PC-9 (cell line): ENCODE results near the gene FAM209A. TPM values are rescaled to one million over a fixed set of nuclear protein-coding genes. Genes with fewer than 3 reads are reported as not detected.
A peak's percentile ranks its signal among the peaks of the same experiment; 100 is the strongest.
"Not testable (repeated sequence)": the region's sequence is repeated elsewhere in the genome, so short reads cannot be mapped to it uniquely, and the experiment has no call there.

Experiments
- Bru-seq: library from RNA; stranded (reverse); fragments of 400-500 nt; gene quantifications from one replicate; lab custom pipeline; 2021; lab: Mats Ljungman, UMichigan
- BruChase-seq, 2 experiments: library from RNA; stranded (reverse); fragments of 400-500 nt; gene quantifications; one replicate each; lab custom pipeline; 2021; lab: Mats Ljungman, UMichigan
- BruUV-seq: library from RNA; stranded (reverse); fragments of 400-500 nt; replicated peaks from 2 replicates; lab custom pipeline; 2021; lab: Mats Ljungman, UMichigan
- CTCF ChIA-PET: fragments of 300-600 bp; sonication (Branson Sonifier 250); formaldehyde crosslinking; loops from one replicate; lab custom pipeline; 2022; ENCODE audit warnings: antibody characterized with exemption; lab: Charles Lee
- POLR2A ChIA-PET: fragments of 300-600 bp; sonication (Branson Sonifier 250); formaldehyde crosslinking; loops from one replicate; lab custom pipeline; 2022; ENCODE audit warnings: antibody characterized with exemption; ENCODE audit not compliant: unreplicated experiment; lab: Charles Lee
- DNase-seq, 2 experiments: peaks; one replicate each; pipeline versions ENCODE4 v3.0.0 to v3.0.0-alpha.2; 2015 to 2022; ENCODE audit warnings: mixed read lengths in 1 of 2
- H2AFZ ChIP-seq: fragments of 200-600 bp; sonication (generic); 2 replicates; pipeline ENCODE4 v1.8.1; 2017; ENCODE audit warnings: antibody characterized with exemption
- H3F3A ChIP-seq: fragments of 200-600 bp; sonication (generic); 2 replicates; pipeline ENCODE4 v1.8.1; 2017; ENCODE audit warnings: antibody characterized with exemption, mild to moderate bottlenecking, low read depth; ENCODE audit not compliant: insufficient read depth
- H3K27ac ChIP-seq: fragments of 200-600 bp; sonication (generic); 2 replicates; pipeline ENCODE4 v1.6.1; 2016; ENCODE audit warnings: mixed run types
- H3K27me3 ChIP-seq: fragments of 200-600 bp; sonication (generic); 2 replicates; pipeline ENCODE4 v1.6.1; 2016; ENCODE audit warnings: low read depth, mixed run types; ENCODE audit not compliant: insufficient read depth
- H3K36me3 ChIP-seq: fragments of 200-600 bp; sonication (generic); 2 replicates; pipeline ENCODE4 v1.6.1; 2016; ENCODE audit warnings: low read depth, mixed run types
- H3K4me1 ChIP-seq: fragments of 200-600 bp; sonication (generic); replicated peaks from 2 replicates; pipeline ENCODE4 v1.6.1; 2016; ENCODE audit warnings: mixed run types; ENCODE audit not compliant: insufficient read depth
- H3K4me2 ChIP-seq: fragments of 200-600 bp; sonication (generic); 2 replicates; pipeline ENCODE4 v1.6.1; 2017; ENCODE audit warnings: mixed run types
- H3K4me3 ChIP-seq: fragments of 200-600 bp; sonication (generic); 2 replicates; pipeline ENCODE4 v1.6.1; 2016; ENCODE audit warnings: mixed run types
- H3K79me2 ChIP-seq: fragments of 200-600 bp; sonication (generic); 2 replicates; pipeline ENCODE4 v1.6.1; 2017; ENCODE audit warnings: low read depth, mixed run types
- H3K9me2 ChIP-seq: fragments of 200-600 bp; sonication (generic); 2 replicates; pipeline ENCODE4 v1.8.1; 2017; ENCODE audit warnings: mild to moderate bottlenecking; ENCODE audit not compliant: insufficient read depth
- H3K9me3 ChIP-seq: fragments of 200-600 bp; sonication (generic); 2 replicates; pipeline ENCODE4 v1.8.1; 2016; ENCODE audit warnings: low read depth; ENCODE audit not compliant: insufficient read depth
- H4K20me1 ChIP-seq: fragments of 200-600 bp; sonication (generic); 2 replicates; pipeline ENCODE4 v1.8.1; 2017; ENCODE audit not compliant: insufficient read depth
- CTCF ChIP-seq: fragments of 200-600 bp; sonication (generic); conservative IDR thresholded peaks from 2 replicates; pipeline ENCODE4 v1.6.1; 2017; ENCODE audit warnings: mixed run types, antibody characterized with exemption, mild to moderate bottlenecking, moderate library complexity
- EZH2 ChIP-seq: fragments of 200-600 bp; sonication (generic); IDR thresholded peaks from 2 replicates; pipeline ENCODE4 v1.8.0; 2017; ENCODE audit warnings: antibody characterized with exemption, low read depth
- intact Hi-C: fragments of 100-400 bp; cut with micrococcal nuclease; formaldehyde crosslinking; loops from one replicate; pipeline ENCODE4 v1.10.0; 2022; ENCODE audit not compliant: unreplicated experiment
- long read RNA-seq: library from polyadenylated mRNA; stranded (forward); transcript quantifications from one replicate; pipeline ENCODE4 v2.0.0, GENCODE V29; 2022
- total RNA-seq: library from RNA; stranded (reverse); gene quantifications from 2 replicates; pipeline ENCODE4 v1.2.3, GENCODE V29; 2021

The FAM209A gene, protein sequence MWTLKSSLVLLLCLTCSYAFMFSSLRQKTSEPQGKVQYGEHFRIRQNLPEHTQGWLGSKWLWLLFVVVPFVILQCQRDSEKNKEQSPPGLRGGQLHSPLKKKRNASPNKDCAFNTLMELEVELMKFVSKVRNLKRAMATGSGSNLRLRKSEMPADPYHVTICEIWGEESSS
- total RNA-seq (not detected in 2 replicates), Bru-seq, nascent RNA (percentile 37 among the genes with signal in this experiment), BruChase-seq, experiment 1, labeled RNA remaining after a 2-hour chase (percentile 39 among the genes with signal in this experiment), BruChase-seq, experiment 2, labeled RNA remaining after a 6-hour chase (percentile 32 among the genes with signal in this experiment)
- long read RNA-seq, partial matches to known transcripts: 0 of 29 reads
- long read RNA-seq, other reads (novel, unspliced or antisense): 29 of 29 reads

GRCh38 chr20:56524444-56524843 is at the start of gene FAM209A:
Gene FAM209A (plus strand): TSS chr20:56524744. CDS start chr20:56524809, 65 bp downstream.
- H3F3A ChIP-seq, H4K20me1 ChIP-seq, H3K9me2 ChIP-seq, intact Hi-C loops, BruUV-seq, POLR2A ChIA-PET, DNase-seq, H3K79me2 ChIP-seq, CTCF ChIA-PET, H3K4me1 ChIP-seq, H3K27ac ChIP-seq, H3K27me3 ChIP-seq, H2AFZ ChIP-seq, H3K36me3 ChIP-seq, H3K4me3 ChIP-seq, H3K4me2 ChIP-seq: not testable (repeated sequence)
- peaks cover 11% of the 10 kb centered on the region; the same call in 1 of the 2 replicates for H3K9me3 ChIP-seq

DNA sequence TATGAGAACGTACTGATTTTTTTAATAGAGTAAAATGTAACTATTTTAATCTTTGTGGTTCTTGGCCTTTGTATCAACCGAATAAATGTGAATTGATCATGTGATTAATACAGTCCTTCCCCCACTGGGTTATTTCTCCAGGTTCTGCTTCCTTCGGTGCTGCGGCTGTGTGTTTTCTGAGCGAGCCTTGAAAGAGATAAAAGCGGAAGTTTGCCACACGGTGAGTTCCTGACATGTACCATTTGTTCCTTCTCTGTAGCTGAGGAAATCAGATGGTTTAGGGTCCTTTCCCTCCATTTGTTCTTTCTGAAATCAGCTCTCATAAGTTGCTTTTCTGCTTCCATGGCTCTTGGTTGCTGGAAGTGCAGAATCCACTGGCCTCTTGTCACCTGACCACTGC is 40.6 kb upstream of the FAM209A start:
- H3K4me1 ChIP-seq: no peaks in the 10 kb centered on the region
- CTCF ChIA-PET: no interaction called here
- no TSS peak for BruUV-seq

GRCh38 chr20:56487216-56487615 is 37.3 kb upstream of the FAM209A start:
- Histone ChIP-seq H3K9me2 (no peaks in the 10 kb centered on the region), H3K9me3 (no peaks in the 10 kb centered on the region), H4K20me1 (peaks cover 9% of the 10 kb centered on the region; the same call in 1 of the 2 replicates), H2AFZ (no peak overlapping the region), H3F3A (no peaks in the 10 kb centered on the region), H3K27me3 (no peaks in the 10 kb centered on the region), H3K4me2 (no peak overlapping the region), H3K79me2 (no peaks in the 10 kb centered on the region), H3K27ac (no peak overlapping the region), H3K4me3 (no peak overlapping the region), H3K4me1 (no peaks in the 10 kb centered on the region), H3K36me3 (0 out of 2 replicates have a peak, but pooled peaks cover 4% of the 10 kb centered on the region)
- no TSS peak for BruUV-seq
- intact Hi-C loops: no loop called here
- ChIA-PET POLR2A (no interaction called here), CTCF (no interaction called here)
- TF ChIP-seq EZH2: no peak
- TF ChIP-seq CTCF: no peak
- DNase-seq: no peak

More for the DNA sequence above, 40.6 kb upstream of the FAM209A start:
- H3F3A ChIP-seq: no peaks in the 10 kb centered on the region
- H4K20me1 ChIP-seq: 0 out of 2 replicates have a peak, but pooled peaks cover 6% of the 10 kb centered on the region
- no peak for DNase-seq
- no peak overlapping the region for H3K4me3 ChIP-seq
- H3K27ac ChIP-seq: no peak overlapping the region
- peaks cover 9% of the 10 kb centered on the region; the same call in 1 of the 2 replicates for H3K36me3 ChIP-seq
- TF ChIP-seq CTCF: no peak
- TF ChIP-seq EZH2: no peak
- intact Hi-C loops: no loop called here
- no peaks in the 10 kb centered on the region for H3K9me2 ChIP-seq
- H2AFZ ChIP-seq: no peak overlapping the region
- no peaks in the 10 kb centered on the region for H3K27me3 ChIP-seq
- POLR2A ChIA-PET: no interaction called here
- H3K4me2 ChIP-seq: no peak overlapping the region
- no peaks in the 10 kb centered on the region for H3K9me3 ChIP-seq
- no peaks in the 10 kb centered on the region for H3K79me2 ChIP-seq
